ENCODE measurements around the gene IP6K1. TPM values are rescaled to one million over a fixed set of nuclear protein-coding genes. Genes with fewer than 3 reads are reported as not detected.

IP6K1 gene
- total and polyA plus RNA-seq, 10 of the 15 experiments (the other 5 are each of a cell fraction or from before 2014, with no cell fraction given) = 1.3 to 30.6 (median 18.2) TPM

- RAD21 ChIA-PET (ENCODE audit: unreplicated experiment) = interaction anchor here (8.0 kb wide), 1 partner anchor 40 kb away, joined by 182 read pairs; no protein-coding TSS in a partner anchor
- no peaks in the 10 kb centered on the region; a peak in 1 of 4 replicates for H3K27me3 ChIP-seq (replicated peaks in 1 of 2; ENCODE audit: control insufficient read depth in 2 of 2, insufficient read depth in 2 of 2, low read length in 1 of 2)
- CTCF ChIA-PET = interaction anchor here (0.8 to 12.0 kb wide), 5 partner anchors 36 to 260 kb away, joined by 3 to 327 read pairs (median 4); no protein-coding TSS in a partner anchor
- FAIRE-seq = no peak
- ATAC-seq = no peak
- POLR2A ChIA-PET = interaction anchor here (0.7 kb wide), 1 partner anchor 178 kb away, joined by 3 read pairs; no protein-coding TSS in a partner anchor
- no peak within 1 kb of the TSS for H3K9ac ChIP-seq (ENCODE audit: control insufficient read depth, insufficient read depth, low read length)
- TF ChIP-seq NFYB (IDR thresholded peaks at IDR 0.05; ENCODE audit: insufficient read depth, low read depth, low read length) (no peak), CREM (IDR thresholded peaks at IDR 0.05; ENCODE audit: low read depth) (no peak), CBX3 (IDR thresholded peaks at IDR 0.05; ENCODE audit: borderline replicate concordance, low read depth) (no peak), IKZF1 (conservative IDR thresholded peaks at IDR 0.05) (no peak), SRF (IDR thresholded peaks at IDR 0.05; ENCODE audit: low read depth in 2 of 2, low read length in 2 of 2) (no peak), MXI1 (IDR thresholded peaks at IDR 0.05; ENCODE audit: low read depth, low read length) (no peak), RELB (IDR thresholded peaks at IDR 0.05; ENCODE audit: low read depth) (no peak), EED (IDR thresholded peaks at IDR 0.05; ENCODE audit: low read depth) (no peak), ZNF217 (IDR thresholded peaks at IDR 0.05) (no peak), SUZ12 (IDR thresholded peaks at IDR 0.05; ENCODE audit: unreplicated experiment) (no peak), RB1 (IDR thresholded peaks at IDR 0.05; ENCODE audit: borderline replicate concordance) (no peak), RAD51 (IDR thresholded peaks at IDR 0.05) (no peak), E2F4 (IDR thresholded peaks at IDR 0.05; ENCODE audit: low read depth, low read length) (no peak), NRF1 (conservative IDR thresholded peaks at IDR 0.05; ENCODE audit: low read depth, low read length) (no peak), SREBF1 (IDR thresholded peaks at IDR 0.05; ENCODE audit: low read length) (no peak), KLF5 (IDR thresholded peaks at IDR 0.05; ENCODE audit: partially characterized antibody) (no peak), TBL1XR1 (IDR thresholded peaks at IDR 0.05; ENCODE audit: low read depth, low read length) (no peak), MLLT1 (IDR thresholded peaks at IDR 0.05) (no peak), RAD21 (IDR thresholded peaks at IDR 0.05; ENCODE audit: insufficient read depth, low read depth, low read length) (no peak)
- H3K4me3 ChIP-seq = no peak within 1 kb of the TSS
- H3K4me2 ChIP-seq (ENCODE audit: control insufficient read depth, insufficient read depth) = no peak within 1 kb of the TSS
- H2AFZ ChIP-seq (ENCODE audit: control insufficient read depth, low read depth, low read length) = no peak within 1 kb of the TSS
- no peaks in the 10 kb centered on the region for H3K79me2 ChIP-seq (ENCODE audit: control insufficient read depth, insufficient read depth, low read length)
- in situ Hi-C loops (cut with MboI) (loop anchor here (5.0 kb wide), 1 partner anchor 108 kb away; no protein-coding TSS in a partner anchor), intact Hi-C loops (cut with micrococcal nuclease; ENCODE audit: unreplicated experiment) (no loop called here)
- H3K9me3 ChIP-seq (replicated peaks; ENCODE audit: control insufficient read depth, insufficient read depth, low read length) = no peaks in the 10 kb centered on the region
- H3K27ac ChIP-seq (ENCODE audit: control insufficient read depth, insufficient read depth) = no peak within 1 kb of the TSS
- H4K20me1 ChIP-seq (ENCODE audit: control insufficient read depth, insufficient read depth) = no peaks in the 10 kb centered on the region
- peaks cover 12% of the 10 kb centered on the region for H3K4me1 ChIP-seq (ENCODE audit: control insufficient read depth, insufficient read depth, low read length)
- no peaks in the 10 kb centered on the region for H3K36me3 ChIP-seq (ENCODE audit: control insufficient read depth in 2 of 2, insufficient read depth in 2 of 2, low read length in 1 of 2)
- SMC1A ChIA-PET (ENCODE audit: uncharacterized antibody, unreplicated experiment) = interaction anchor here (0.7 to 9.4 kb wide), 3 partner anchors 13 to 105 kb away, joined by 3 to 146 read pairs (median 3); no protein-coding TSS in a partner anchor
- 9% methylated on average over 4 of the region's 4 CpGs for WGBS (ENCODE audit: insufficient coverage, insufficient replicate concordance, low lambda C conversion rate, missing lambda C conversion rate)
- BruUV-seq (replicated peaks) = no TSS peak
- no peak for DNase-seq (ENCODE audit: low read depth, low spot score)
Measured at GRCh38 chr3:49799761-49800160, 13.4 kb upstream of the IP6K1 start, which contains the start of gene CDHR4. Gene CDHR4 (minus strand): TSS chr3:49799873. CDS start chr3:49799812, 61 bp downstream.
